ENCODE data around the gene PROCA1. TPM values are rescaled to one million over a fixed set of nuclear protein-coding genes. Genes with fewer than 3 reads are reported as not detected.
A peak's percentile ranks its signal among the peaks of the same experiment; 100 is the strongest.

PROCA1 gene
- total and polyA plus RNA-seq, 9 of the 15 experiments (the other 6 are each of a cell fraction or from before 2014, with no cell fraction given) = 0.78 to 16.2 (median 5.6) TPM

GRCh38 chr17:28661635-28662526 is 49.8 kb downstream of the PROCA1 start, which contains the start of the genes SDF2 and SUPT6H (continued):
- TF ChIP-seq, protein P1, sequence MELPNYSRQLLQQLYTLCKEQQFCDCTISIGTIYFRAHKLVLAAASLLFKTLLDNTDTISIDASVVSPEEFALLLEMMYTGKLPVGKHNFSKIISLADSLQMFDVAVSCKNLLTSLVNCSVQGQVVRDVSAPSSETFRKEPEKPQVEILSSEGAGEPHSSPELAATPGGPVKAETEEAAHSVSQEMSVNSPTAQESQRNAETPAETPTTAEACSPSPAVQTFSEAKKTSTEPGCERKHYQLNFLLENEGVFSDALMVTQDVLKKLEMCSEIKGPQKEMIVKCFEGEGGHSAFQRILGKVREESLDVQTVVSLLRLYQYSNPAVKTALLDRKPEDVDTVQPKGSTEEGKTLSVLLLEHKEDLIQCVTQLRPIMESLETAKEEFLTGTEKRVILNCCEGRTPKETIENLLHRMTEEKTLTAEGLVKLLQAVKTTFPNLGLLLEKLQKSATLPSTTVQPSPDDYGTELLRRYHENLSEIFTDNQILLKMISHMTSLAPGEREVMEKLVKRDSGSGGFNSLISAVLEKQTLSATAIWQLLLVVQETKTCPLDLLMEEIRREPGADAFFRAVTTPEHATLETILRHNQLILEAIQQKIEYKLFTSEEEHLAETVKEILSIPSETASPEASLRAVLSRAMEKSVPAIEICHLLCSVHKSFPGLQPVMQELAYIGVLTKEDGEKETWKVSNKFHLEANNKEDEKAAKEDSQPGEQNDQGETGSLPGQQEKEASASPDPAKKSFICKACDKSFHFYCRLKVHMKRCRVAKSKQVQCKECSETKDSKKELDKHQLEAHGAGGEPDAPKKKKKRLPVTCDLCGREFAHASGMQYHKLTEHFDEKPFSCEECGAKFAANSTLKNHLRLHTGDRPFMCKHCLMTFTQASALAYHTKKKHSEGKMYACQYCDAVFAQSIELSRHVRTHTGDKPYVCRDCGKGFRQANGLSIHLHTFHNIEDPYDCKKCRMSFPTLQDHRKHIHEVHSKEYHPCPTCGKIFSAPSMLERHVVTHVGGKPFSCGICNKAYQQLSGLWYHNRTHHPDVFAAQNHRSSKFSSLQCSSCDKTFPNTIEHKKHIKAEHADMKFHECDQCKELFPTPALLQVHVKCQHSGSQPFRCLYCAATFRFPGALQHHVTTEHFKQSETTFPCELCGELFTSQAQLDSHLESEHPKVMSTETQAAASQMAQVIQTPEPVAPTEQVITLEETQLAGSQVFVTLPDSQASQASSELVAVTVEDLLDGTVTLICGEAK (IDR thresholded peaks at IDR 0.05) = peak; percentile 97
- TF ChIP-seq, protein P1 (CRISPR knock-in tag; IDR thresholded peaks at IDR 0.05) = no peak
- TF ChIP-seq, protein P2, sequence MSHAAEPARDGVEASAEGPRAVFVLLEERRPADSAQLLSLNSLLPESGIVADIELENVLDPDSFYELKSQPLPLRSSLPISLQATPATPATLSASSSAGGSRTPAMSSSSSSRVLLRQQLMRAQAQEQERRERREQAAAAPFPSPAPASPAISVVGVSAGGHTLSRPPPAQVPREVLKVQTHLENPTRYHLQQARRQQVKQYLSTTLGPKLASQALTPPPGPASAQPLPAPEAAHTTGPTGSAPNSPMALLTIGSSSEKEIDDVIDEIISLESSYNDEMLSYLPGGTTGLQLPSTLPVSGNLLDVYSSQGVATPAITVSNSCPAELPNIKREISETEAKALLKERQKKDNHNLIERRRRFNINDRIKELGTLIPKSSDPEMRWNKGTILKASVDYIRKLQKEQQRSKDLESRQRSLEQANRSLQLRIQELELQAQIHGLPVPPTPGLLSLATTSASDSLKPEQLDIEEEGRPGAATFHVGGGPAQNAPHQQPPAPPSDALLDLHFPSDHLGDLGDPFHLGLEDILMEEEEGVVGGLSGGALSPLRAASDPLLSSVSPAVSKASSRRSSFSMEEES (CRISPR knock-in tag; IDR thresholded peaks at IDR 0.05) = no peak
- TF ChIP-seq, protein P3, sequence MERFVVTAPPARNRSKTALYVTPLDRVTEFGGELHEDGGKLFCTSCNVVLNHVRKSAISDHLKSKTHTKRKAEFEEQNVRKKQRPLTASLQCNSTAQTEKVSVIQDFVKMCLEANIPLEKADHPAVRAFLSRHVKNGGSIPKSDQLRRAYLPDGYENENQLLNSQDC (CRISPR knock-in tag; IDR thresholded peaks at IDR 0.05) = peak; percentile 59; the same call in 1 of the 2 replicates
- TF ChIP-seq NR2C1 (IDR thresholded peaks at IDR 0.05) = peak; percentile 77
- peak; percentile 48 for TF ChIP-seq NR2C1 (tag; IDR thresholded peaks at IDR 0.05)
- no peak for TF ChIP-seq KAT2B (IDR thresholded peaks at IDR 0.05; ENCODE audit: low read depth, low read length)
- no peak for TF ChIP-seq HEY1 (CRISPR knock-in tag; IDR thresholded peaks at IDR 0.05; ENCODE audit: borderline replicate concordance)
- TF ChIP-seq RERE (CRISPR knock-in tag; IDR thresholded peaks at IDR 0.05; ENCODE audit: borderline replicate concordance) = no peak
